ENCODE measurements around the gene FAM222A.

DNA sequence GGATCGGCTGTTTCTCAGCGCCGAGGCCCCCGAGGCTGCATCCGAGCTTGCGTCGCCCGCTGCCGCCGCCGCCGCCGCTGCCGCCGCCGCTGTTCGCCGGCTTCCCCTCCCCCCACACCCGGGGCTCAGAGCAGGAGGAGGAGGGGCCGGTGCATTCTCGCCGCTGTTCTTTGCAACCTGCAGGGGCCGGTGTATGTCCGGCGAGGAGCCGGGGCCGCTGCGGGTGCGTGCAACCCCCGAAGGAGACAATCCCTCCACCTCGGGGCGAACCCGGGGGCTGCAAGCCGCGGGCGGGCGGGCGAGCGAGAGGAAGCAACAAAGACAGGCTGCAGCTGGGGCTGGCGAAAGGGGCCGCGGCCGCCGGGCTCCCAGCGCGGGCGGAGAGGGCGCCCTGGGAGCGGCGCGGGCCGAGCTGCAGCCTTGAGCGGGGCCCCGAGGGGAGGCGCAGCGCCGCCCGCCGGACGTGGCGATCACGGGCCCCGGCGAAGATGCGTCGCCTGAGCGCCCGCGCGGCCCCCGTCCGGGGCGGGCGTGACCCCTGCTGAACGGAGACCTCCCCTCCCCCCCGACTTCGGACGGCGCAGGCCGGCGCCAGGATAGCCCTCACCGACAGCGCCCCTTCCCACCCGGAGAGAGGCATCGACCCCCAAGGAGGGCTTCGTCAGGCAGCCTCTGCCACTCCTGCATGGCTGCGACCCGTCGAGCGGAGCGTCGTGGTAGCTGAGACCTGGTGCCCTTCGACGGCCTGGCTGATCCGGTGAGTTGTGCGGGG is 702 bp downstream of the FAM222A start:
- TF ChIP-seq, protein P1, sequence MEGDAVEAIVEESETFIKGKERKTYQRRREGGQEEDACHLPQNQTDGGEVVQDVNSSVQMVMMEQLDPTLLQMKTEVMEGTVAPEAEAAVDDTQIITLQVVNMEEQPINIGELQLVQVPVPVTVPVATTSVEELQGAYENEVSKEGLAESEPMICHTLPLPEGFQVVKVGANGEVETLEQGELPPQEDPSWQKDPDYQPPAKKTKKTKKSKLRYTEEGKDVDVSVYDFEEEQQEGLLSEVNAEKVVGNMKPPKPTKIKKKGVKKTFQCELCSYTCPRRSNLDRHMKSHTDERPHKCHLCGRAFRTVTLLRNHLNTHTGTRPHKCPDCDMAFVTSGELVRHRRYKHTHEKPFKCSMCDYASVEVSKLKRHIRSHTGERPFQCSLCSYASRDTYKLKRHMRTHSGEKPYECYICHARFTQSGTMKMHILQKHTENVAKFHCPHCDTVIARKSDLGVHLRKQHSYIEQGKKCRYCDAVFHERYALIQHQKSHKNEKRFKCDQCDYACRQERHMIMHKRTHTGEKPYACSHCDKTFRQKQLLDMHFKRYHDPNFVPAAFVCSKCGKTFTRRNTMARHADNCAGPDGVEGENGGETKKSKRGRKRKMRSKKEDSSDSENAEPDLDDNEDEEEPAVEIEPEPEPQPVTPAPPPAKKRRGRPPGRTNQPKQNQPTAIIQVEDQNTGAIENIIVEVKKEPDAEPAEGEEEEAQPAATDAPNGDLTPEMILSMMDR (IDR thresholded peaks at IDR 0.05 in 2 of 3, conservative IDR thresholded peaks at IDR 0.05 in 1 of 3; ENCODE audit: borderline replicate concordance in 1 of 3, insufficient read depth in 1 of 3, low read depth in 2 of 3, low read length in 2 of 3): peak in 1 of 3 experiments; percentile 13; a peak in 1 of 6 replicates
- TF ChIP-seq, protein P2, sequence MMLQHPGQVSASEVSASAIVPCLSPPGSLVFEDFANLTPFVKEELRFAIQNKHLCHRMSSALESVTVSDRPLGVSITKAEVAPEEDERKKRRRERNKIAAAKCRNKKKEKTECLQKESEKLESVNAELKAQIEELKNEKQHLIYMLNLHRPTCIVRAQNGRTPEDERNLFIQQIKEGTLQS (IDR thresholded peaks at IDR 0.05): no peak
- TF ChIP-seq POLR2A (IDR thresholded peaks at IDR 0.05; ENCODE audit: borderline replicate concordance, extremely low read depth, insufficient read depth, insufficient read length): no peak
- TF ChIP-seq EZH2phosphoT487 (IDR thresholded peaks at IDR 0.05; ENCODE audit: borderline replicate concordance): no peak
- TF ChIP-seq JUND (IDR thresholded peaks at IDR 0.05): no peak
- TF ChIP-seq, protein P3, sequence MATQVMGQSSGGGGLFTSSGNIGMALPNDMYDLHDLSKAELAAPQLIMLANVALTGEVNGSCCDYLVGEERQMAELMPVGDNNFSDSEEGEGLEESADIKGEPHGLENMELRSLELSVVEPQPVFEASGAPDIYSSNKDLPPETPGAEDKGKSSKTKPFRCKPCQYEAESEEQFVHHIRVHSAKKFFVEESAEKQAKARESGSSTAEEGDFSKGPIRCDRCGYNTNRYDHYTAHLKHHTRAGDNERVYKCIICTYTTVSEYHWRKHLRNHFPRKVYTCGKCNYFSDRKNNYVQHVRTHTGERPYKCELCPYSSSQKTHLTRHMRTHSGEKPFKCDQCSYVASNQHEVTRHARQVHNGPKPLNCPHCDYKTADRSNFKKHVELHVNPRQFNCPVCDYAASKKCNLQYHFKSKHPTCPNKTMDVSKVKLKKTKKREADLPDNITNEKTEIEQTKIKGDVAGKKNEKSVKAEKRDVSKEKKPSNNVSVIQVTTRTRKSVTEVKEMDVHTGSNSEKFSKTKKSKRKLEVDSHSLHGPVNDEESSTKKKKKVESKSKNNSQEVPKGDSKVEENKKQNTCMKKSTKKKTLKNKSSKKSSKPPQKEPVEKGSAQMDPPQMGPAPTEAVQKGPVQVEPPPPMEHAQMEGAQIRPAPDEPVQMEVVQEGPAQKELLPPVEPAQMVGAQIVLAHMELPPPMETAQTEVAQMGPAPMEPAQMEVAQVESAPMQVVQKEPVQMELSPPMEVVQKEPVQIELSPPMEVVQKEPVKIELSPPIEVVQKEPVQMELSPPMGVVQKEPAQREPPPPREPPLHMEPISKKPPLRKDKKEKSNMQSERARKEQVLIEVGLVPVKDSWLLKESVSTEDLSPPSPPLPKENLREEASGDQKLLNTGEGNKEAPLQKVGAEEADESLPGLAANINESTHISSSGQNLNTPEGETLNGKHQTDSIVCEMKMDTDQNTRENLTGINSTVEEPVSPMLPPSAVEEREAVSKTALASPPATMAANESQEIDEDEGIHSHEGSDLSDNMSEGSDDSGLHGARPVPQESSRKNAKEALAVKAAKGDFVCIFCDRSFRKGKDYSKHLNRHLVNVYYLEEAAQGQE (IDR thresholded peaks at IDR 0.05; ENCODE audit: low read depth): no peak
- TF ChIP-seq EZH2 (IDR thresholded peaks at IDR 0.05): no peak
- peak; percentile 28; the same call in 1 of the 2 replicates for TF ChIP-seq ZFX (IDR thresholded peaks at IDR 0.05)
- TF ChIP-seq RAD21 (IDR thresholded peaks at IDR 0.05; ENCODE audit: low read depth): no peak
- TF ChIP-seq ZNF274 (IDR thresholded peaks at IDR 0.05; ENCODE audit: low read depth, low read length): no peak
- TF ChIP-seq SRF (IDR thresholded peaks at IDR 0.05; ENCODE audit: low read depth): no peak
- TF ChIP-seq POLR2AphosphoS5 (IDR thresholded peaks at IDR 0.05; ENCODE audit: low read depth, low read length): no peak
- TF ChIP-seq, protein P4, sequence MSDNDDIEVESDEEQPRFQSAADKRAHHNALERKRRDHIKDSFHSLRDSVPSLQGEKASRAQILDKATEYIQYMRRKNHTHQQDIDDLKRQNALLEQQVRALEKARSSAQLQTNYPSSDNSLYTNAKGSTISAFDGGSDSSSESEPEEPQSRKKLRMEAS (IDR thresholded peaks at IDR 0.05): no peak
